Right ventricle myocardium inferior (tissue), 1 donor: ENCODE results near the gene PTPN11. TPM values are rescaled to one million over a fixed set of nuclear protein-coding genes. Genes with fewer than 3 reads are reported as not detected.
"Not testable (repeated sequence)": the region's sequence is repeated elsewhere in the genome, so short reads cannot be mapped to it uniquely, and the experiment has no call there.

Source experiments
- ATAC-seq: fragments of 200-7000 bp; cut with Tn5 transposase; one replicate; pipeline ENCODE4 v1.9.1; 2020; ENCODE audit warnings: mild to moderate bottlenecking, moderate library complexity
- DNase-seq: peaks from one replicate; pipeline ENCODE4 v3.0.0; 2021; ENCODE audit errors: missing footprints
- intact Hi-C: fragments of 100-400 bp; cut with DNase I; formaldehyde crosslinking; loops from one replicate; pipeline ENCODE4 v1.11.0; 2022
- total RNA-seq: library from RNA; stranded (reverse); fragmentation: NEBNext Ultra II Directional; extraction: Animal tissue kit (Norgen Biotek cat#: 25700); gene quantifications from one replicate; pipeline ENCODE4 v1.2.1, GENCODE V29; 2021
- donor health status: DM: no; HTN: yes; CAD: no; lungs with severe emphysema.

Gene PTPN11
- total RNA-seq, 1 donor from 2014 or later, result 114 TPM

DNA sequence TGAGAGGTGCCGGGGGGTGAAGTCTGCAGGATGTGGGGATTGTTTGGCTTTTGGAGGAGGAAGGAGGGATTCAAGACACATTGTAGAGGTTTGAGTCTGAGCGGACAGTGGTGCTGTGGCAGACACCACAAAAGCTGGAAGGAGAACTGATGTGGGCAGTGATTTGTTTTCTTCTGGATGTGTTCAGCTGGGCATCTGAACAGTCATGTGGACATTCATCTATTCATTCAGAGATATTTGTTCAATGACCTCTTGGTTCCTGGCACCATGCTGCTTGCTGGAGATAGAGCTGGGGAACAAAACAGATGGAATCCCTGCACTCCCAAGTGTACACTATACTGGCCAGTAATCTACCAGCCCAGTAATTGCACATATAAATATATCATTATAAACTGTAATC, 64.0 kb downstream of the PTPN11 start:
- no peak for DNase-seq
- no peak for ATAC-seq
- intact Hi-C loops, result no loop called here

DNA sequence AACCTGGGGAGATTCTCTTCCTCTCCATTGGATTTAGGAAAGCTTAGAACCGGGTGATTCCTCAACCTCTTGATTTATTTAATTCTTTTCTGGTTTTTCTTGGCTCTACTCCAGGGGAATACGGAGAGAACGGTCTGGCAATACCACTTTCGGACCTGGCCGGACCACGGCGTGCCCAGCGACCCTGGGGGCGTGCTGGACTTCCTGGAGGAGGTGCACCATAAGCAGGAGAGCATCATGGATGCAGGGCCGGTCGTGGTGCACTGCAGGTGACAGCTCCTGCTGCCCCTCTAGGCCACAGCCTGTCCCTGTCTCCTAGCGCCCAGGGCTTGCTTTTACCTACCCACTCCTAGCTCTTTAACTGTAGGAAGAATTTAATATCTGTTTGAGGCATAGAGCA, 67.6 kb downstream of the PTPN11 start:
- intact Hi-C loops, result no loop called here

DNA sequence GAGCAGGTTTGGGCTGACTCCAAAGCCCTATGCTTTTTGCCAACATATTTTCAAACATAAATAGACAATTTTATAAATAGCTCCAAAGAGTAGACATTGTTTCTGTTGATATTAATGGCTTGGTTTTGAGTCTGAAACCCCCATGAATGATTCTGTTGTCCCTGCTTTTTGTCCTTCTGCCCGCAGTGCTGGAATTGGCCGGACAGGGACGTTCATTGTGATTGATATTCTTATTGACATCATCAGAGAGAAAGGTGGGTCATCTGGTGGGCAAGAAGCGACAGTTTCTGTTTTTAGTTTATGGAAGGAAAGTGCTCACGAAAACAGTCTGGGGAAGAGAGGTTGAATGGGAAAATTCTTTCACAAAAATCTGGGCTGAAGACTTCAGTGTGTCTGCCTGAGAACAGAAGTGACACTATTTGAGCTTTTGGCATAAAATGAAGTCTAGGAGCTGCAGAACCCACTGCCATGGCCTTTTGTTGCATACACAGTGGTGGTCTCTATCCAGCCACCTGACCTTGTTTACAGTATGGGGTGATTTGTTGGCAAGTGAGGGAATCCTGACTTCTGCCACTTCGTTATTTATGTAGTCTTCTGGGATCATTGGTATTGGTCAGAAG, 69.6 kb downstream of the PTPN11 start:
- no peak for DNase-seq
- no peak for ATAC-seq
- intact Hi-C loops, result no loop called here

More for the DNA sequence above, 67.6 kb downstream of the PTPN11 start:
- DNase-seq, result no peak
- ATAC-seq, result no peak

GRCh38 chr12:112489456-112489855, 70.7 kb downstream of the PTPN11 start:
- no peak for ATAC-seq
- intact Hi-C loops, result no loop called here
- DNase-seq, result no peak

- intact Hi-C loops, result no loop called here
- no peak for ATAC-seq
These were observed 77.7 kb downstream of the PTPN11 start for GRCh38 chr12:112496496-112496895.

DNA sequence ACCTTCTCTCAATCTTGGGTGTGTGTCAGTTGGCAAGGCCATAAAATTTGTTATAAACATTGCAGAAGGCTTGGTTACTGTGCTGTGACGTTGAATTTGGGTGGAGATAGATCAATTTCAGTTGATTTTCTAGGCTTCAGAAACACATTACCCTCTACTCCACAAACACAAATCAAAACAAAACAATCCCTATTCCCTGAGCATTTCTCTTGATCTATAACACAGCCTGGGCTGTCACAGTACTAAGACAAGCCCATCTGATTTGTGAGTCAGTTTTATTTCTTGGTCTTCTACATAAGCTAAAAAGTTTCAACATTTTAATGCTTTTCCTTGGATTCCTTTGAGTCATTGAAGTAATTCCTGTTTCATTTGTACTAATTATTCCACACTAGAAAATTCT, 79.8 kb downstream of the PTPN11 start:
- DNase-seq (no peak), ATAC-seq (no peak)
- intact Hi-C loops, result no loop called here

More at GRCh38 chr12:112496496-112496895, 77.7 kb downstream of the PTPN11 start:
- no peak for DNase-seq

GRCh38 chr12:112503512-112503911, 84.8 kb downstream of the PTPN11 start:
- no peak for ATAC-seq
- no peak for DNase-seq
- intact Hi-C loops, result no loop called here

- ATAC-seq, result no peak
- DNase-seq, result no peak
- intact Hi-C loops, result no loop called here
These were observed 87.9 kb downstream of the PTPN11 start for GRCh38 chr12:112506513-112507166.

DNA sequence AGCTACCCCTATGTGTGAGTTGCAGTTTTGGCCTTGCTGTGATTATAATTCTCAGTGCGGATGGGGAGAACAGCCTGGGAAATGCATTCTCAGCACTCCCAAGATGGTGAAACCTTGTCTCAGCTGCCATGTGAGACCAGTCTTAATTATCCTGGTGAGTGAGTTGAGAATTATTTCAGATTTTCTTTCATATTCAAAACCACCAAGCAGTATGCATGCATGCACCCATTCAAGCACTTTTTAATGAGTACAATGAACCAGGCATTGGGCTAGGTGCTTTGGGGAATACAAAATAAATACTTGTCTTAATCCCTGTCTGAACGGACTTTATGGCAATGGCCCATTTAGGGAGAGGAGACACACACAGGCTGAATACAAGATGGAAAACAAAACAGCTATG, 94.7 kb downstream of the PTPN11 start:
- intact Hi-C loops, result no loop called here
- DNase-seq, result no peak
- ATAC-seq, result no peak

- intact Hi-C loops, result no loop called here
- no peak for DNase-seq
- ATAC-seq, result no peak
These were observed 95.7 kb downstream of the PTPN11 start for GRCh38 chr12:112514456-112514855.

DNA sequence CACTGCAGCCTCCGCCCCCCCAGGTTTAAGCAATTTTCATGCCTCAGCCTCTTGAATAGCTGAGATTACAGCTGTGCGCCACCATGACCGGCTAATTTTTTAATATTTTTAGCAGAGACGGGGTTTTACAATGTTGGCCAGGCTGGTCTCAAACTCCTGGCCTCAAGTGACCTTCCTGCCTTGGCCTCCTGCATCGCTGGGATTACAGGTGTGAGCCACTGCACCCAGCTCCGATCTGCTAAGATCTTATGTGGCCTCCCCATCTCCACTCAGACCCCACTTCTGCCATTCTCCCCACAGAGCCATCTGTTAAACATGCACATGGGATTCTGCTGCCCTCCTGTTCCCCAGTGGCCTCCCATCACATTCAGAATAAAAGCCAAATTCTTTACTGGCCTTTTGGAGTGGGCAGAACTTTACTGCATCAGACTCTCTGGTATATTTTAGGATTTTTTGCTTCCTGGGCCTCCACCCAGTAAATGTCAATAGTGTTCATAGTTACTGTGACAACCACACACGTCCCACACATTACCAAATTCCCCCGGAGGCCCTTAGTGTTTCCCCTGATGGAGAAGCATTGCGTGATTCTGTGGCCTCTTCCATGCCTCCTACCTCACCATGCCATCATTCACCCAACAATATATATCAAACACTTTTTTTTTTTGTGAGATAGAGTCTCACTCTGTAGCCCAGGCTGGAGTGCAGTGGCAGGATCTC, 96.3 kb downstream of the PTPN11 start:
- intact Hi-C loops, result no loop called here
- DNase-seq (no peak), ATAC-seq (no peak)

DNA sequence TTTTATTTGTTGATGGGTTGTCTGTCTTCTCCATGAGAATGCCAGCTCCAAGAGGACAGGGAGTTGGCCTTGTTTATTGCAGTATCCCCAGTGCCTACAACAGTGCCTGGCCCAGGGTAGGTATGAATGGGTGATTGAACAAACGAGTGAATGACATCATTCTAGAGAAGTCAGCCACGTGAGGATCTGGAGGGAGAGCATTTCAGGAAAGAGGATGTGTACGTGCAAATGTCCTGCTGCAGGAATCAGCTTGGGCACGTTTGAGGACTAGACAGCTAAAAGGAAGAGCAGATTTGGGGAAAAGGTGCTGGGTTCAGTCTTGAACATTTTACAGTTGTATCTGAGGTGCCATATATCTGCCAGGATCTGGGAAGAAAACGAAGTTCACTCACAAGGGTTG, 97.1 kb downstream of the PTPN11 start:
- DNase-seq, result no peak
- ATAC-seq, result no peak
- intact Hi-C loops, result no loop called here

GRCh38 chr12:112517730-112518364, 99.1 kb downstream of the PTPN11 start:
- no peak for ATAC-seq
- intact Hi-C loops, result no loop called here
- DNase-seq, result no peak

DNA sequence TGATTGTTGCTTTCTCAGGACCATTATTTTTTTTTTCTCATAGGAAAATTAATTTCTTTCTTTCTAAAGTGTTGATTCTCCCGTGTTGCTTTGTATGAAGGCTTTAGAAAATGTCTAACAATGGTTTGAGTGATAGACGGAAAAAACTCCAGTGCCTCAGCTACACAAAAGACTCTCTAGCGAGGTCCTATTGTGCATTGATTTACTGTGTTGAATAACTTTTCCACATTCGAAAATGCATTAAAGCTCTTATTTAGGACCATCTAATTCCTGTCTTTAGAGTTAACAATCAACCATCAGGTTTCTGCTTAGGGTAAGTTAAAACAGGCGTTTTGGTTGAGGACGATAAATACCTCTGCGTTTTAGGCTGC, 99.6 kb downstream of the PTPN11 start:
- intact Hi-C loops, result no loop called here
- DNase-seq (no peak), ATAC-seq (no peak)

DNA sequence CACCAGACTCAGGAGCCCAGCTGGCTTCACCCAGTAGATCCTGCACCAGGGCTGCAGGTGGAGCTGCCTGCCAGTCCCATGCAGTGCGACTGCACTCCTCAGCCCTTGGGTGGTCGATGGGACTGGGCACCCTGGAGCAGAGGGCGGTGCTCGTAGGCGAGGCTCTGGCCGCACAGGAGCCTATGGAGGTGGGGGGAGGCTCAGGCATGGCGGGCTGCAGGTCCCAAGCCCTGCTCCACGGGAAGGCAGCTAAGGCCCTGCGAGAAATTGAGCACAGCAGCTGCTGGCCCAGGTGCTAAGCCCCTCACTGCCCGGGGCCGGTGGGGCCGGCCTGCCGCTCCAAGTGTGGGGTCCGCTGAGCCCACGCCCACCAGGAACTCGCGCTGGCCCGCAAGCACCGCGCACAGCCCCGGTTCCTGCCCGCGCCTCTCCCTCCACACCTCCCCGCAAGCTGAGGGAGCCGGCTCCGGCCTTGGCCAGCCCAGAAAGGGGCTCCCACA, 101.1 kb downstream of the PTPN11 start:
- intact Hi-C loops, ATAC-seq, DNase-seq: not testable (repeated sequence)

DNA sequence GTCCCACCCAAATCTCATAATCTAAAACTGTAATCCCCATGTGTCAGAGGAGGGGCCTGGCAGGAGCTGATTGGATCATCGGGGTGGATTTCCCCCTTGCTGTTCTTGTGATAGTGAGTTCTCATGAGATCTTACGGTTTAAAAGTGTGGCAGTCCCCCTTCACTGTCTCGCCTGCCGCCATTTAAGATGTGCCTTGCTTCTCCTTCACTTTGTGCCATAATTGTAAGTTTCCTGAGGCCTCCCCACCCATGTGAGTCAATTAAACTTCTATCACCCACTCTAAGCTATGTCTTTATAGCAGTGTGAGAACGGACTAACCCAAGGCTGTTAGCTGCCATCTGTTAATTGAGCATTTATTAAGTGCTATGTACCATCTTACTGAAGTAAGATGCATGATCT, 105.1 kb downstream of the PTPN11 start:
- ATAC-seq (no peak), DNase-seq (no peak)
- intact Hi-C loops, result no loop called here

GRCh38 chr12:112524269-112524668, 105.5 kb downstream of the PTPN11 start:
- DNase-seq (no peak), ATAC-seq (no peak)
- intact Hi-C loops, result no loop called here

DNA sequence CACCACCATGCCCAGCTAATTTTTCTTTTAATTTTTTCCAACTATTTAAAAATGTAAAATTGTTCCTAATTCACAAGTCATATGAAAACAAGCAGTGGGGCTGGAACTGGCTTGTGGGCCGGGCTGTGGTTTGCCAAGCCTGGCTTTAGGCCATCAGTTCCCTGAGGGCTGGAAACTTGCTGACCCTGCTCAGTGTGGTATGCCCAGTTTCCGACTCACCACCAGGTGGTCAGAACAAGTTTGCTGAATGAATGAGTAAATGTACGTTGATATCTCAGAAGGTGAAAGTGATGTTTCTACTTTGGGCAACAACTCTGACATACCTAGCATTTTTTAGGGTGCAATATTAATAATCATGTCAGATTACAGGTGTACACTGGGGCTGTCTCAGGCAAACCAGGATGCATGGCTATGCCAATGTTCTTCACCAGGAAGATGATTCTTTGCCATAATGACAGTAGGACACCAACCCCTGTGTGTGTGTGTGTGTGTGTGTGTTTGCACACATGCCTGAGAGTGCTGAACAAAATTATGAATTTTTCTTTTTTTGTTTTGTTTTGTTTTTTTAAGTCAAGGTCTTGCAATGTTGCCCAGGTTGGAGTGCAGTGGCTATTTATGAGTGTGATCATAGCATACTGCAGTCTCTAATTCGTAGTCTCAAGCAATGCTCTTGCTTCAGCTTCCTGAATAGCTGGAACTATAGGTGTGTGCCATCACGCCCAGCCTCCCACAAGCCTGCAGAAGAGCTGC, 106.1 kb downstream of the PTPN11 start:
- intact Hi-C loops, result no loop called here
- no peak for ATAC-seq
- DNase-seq, result no peak

DNA sequence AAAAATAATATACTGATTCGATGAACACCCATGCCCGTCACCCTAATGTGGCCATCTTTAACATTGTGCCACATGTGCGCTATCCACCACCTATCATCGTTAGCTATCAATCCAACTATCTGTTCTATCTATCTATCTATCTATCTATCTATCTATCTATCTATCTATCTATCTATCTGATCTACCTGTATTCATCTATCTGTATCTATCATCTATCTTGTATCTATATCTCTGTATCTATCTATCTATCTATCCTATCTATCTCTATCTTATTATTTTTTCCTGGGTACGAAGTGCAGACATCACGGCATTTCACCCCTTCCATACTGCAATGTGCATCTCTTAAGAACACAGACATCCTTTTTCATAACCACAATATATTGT, 106.7 kb downstream of the PTPN11 start:
- no peak for ATAC-seq
- DNase-seq, result no peak
- intact Hi-C loops, result no loop called here
